ENCODE measurements around the gene HNRNPH2. TPM values are rescaled to one million over a fixed set of nuclear protein-coding genes. Genes with fewer than 3 reads are reported as not detected.

The HNRNPH2 gene
- polyA plus RNA-seq, 2 of the 4 experiments (the other 2 are of a cell fraction) = 55.4 to 86.5 TPM

DNA sequence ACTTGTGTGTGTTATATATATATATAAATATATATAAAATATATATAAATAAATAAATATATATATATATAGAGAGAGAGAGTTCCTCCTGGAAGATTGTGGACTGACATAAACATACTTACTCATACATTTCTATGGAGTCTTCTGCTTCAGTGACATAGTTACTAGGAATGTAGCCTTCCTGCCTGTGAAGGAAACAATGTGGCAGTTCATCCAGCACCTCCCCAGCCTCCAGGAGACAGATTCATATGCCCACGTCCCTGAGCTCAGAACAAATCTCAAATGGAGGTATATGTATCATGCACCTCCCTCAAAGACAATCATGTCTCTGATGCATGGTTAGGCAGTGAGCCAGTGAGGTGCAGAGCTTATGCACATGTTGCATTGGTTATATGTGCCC lies 48.1 kb upstream of the HNRNPH2 start (continued):
- TF ChIP-seq, protein P1, sequence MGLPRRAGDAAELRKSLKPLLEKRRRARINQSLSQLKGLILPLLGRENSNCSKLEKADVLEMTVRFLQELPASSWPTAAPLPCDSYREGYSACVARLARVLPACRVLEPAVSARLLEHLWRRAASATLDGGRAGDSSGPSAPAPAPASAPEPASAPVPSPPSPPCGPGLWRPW (IDR thresholded peaks at IDR 0.05) = no peak
- TF ChIP-seq HOXB5 (CRISPR knock-in tag; IDR thresholded peaks at IDR 0.05) (no peak), MAFK (IDR thresholded peaks at IDR 0.05; ENCODE audit: partially characterized antibody) (no peak), REST (IDR thresholded peaks at IDR 0.05) (no peak), ZSCAN20 (CRISPR knock-in tag; IDR thresholded peaks at IDR 0.05) (no peak), NPAS2 (CRISPR knock-in tag; IDR thresholded peaks at IDR 0.05; ENCODE audit: borderline replicate concordance) (no peak), EHMT2 (IDR thresholded peaks at IDR 0.05; ENCODE audit: low read depth) (no peak)

DNA sequence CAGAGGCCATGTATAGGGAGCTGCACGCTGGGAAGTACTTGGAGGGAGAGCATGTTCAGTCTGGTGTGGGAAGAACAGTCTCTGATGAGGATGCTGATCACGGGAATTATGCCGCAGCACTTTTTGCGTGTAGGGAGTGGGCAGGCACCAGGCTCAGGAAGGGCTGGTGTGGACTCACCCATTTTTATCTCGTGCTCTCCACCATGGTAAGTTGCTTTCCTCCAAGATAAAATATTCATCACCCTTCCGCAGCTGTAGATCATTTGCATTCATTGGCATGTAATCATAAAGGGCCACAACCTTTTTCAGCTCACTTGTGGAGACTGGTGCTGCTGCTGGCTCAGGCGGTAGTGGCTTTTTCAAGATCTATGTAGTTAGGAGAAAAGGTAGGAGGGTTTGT lies 47.6 kb upstream of the HNRNPH2 start:
- H3K4me1 ChIP-seq = no peaks in the 10 kb centered on the region
- H3K9me3 ChIP-seq = no peaks in the 10 kb centered on the region
- H3K4me2 ChIP-seq = no peak overlapping the region
- POLR2A ChIA-PET = no interaction called here
- ATAC-seq = no peak
- no peak overlapping the region for H3K27ac ChIP-seq
- DNase-seq (ENCODE audit: low read depth in 1 of 2, low spot score in 1 of 2) = no peak
- CTCF ChIA-PET = no interaction called here
- FAIRE-seq = no peak
- TF ChIP-seq, protein P2, sequence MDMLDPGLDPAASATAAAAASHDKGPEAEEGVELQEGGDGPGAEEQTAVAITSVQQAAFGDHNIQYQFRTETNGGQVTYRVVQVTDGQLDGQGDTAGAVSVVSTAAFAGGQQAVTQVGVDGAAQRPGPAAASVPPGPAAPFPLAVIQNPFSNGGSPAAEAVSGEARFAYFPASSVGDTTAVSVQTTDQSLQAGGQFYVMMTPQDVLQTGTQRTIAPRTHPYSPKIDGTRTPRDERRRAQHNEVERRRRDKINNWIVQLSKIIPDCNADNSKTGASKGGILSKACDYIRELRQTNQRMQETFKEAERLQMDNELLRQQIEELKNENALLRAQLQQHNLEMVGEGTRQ (IDR thresholded peaks at IDR 0.05) = no peak
- TF ChIP-seq ZSCAN20 (CRISPR knock-in tag; IDR thresholded peaks at IDR 0.05) (no peak), CEBPB (IDR thresholded peaks at IDR 0.05) (no peak), FOSL2 (IDR thresholded peaks at IDR 0.05) (no peak), FOSL2 (CRISPR knock-in tag; IDR thresholded peaks at IDR 0.05) (no peak), KDM5A (IDR thresholded peaks at IDR 0.05) (no peak), MYC (IDR thresholded peaks at IDR 0.05; ENCODE audit: borderline replicate concordance, low read length) (no peak), NFE2L2 (conservative IDR thresholded peaks at IDR 0.05; ENCODE audit: low read length) (no peak)
- WGBS (ENCODE audit: missing lambda C conversion rate) = 58% methylated on average over 7 of the region's 7 CpGs
- H3K4me3 ChIP-seq = no peak overlapping the region

GRCh38 chrX:101362116-101362515 lies 45.9 kb upstream of the HNRNPH2 start:
- TF ChIP-seq PHF8 (IDR thresholded peaks at IDR 0.05; ENCODE audit: borderline replicate concordance, low read depth) (no peak), HOXA7 (CRISPR knock-in tag; IDR thresholded peaks at IDR 0.05) (no peak), NFE2L2 (conservative IDR thresholded peaks at IDR 0.05; ENCODE audit: low read length) (no peak), CBX2 (IDR thresholded peaks at IDR 0.05; ENCODE audit: borderline replicate concordance, low read depth) (no peak), ATOH8 (CRISPR knock-in tag; IDR thresholded peaks at IDR 0.05; ENCODE audit: low read depth) (no peak), FOSL2 (IDR thresholded peaks at IDR 0.05) (no peak), FOSL2 (CRISPR knock-in tag; IDR thresholded peaks at IDR 0.05) (no peak)
- Histone ChIP-seq H3K4me1 (no peaks in the 10 kb centered on the region), H3K27ac (no peak overlapping the region), H3K4me3 (no peak overlapping the region), H3K9me3 (no peaks in the 10 kb centered on the region), H3K4me2 (no peak overlapping the region)
- FAIRE-seq (no peak), ATAC-seq (no peak), DNase-seq (ENCODE audit: low read depth in 1 of 2, low spot score in 1 of 2) (no peak)
- CTCF ChIA-PET = no interaction called here
- 42% methylated on average over 3 of the region's 3 CpGs for WGBS (ENCODE audit: missing lambda C conversion rate)
- POLR2A ChIA-PET = no interaction called here

Data from A549 (cell line).